Heart right ventricle (tissue), 16 donors: ENCODE measurements around the gene KCTD1. TPM values are rescaled to one million over a fixed set of nuclear protein-coding genes. Genes with fewer than 3 reads are reported as not detected.

Source experiments
- ATAC-seq, 8 donors: fragments of 200-7000 bp; cut with Tn5 transposase; one replicate each; pipeline ENCODE4 v1.9.1; 2020; ENCODE audit warnings: mild to moderate bottlenecking in 8 of 8, moderate library complexity in 8 of 8, moderate number of reproducible peaks in 1 of 8
- DNase-seq, 2 donors: peaks; one replicate each; pipeline ENCODE4 v3.0.0-alpha.2; 2020
- H3K27ac ChIP-seq, 10 donors: fragments of 200-600 bp; sonication (generic) in 2 of 10; one replicate each; pipeline versions ENCODE4 v1.5.0 to v1.8.0; 2020 to 2022; ENCODE audit warnings: mild to moderate bottlenecking in 3 of 10
- H3K27me3 ChIP-seq, 7 donors: fragments of 200-600 bp; one replicate each; pipeline ENCODE4 v1.8.0; 2021 to 2022; ENCODE audit warnings: mild to moderate bottlenecking in 2 of 7
- H3K36me3 ChIP-seq, 9 donors: fragments of 200-600 bp; sonication (generic) in 1 of 9; one replicate each; pipeline versions ENCODE4 v1.5.0 to v1.8.0; 2020 to 2022; ENCODE audit warnings: mild to moderate bottlenecking in 2 of 9
- H3K4me1 ChIP-seq, 9 donors: fragments of 200-600 bp; sonication (generic) in 1 of 9; one replicate each; pipeline versions ENCODE4 v1.5.0 to v1.8.0; 2020 to 2022; ENCODE audit warnings: mild to moderate bottlenecking in 4 of 9
- H3K4me3 ChIP-seq, 10 donors: fragments of 200-600 bp; sonication (generic) in 2 of 10; one replicate each; pipeline versions ENCODE4 v1.5.0 to v1.8.0; 2020 to 2022; ENCODE audit warnings: mild to moderate bottlenecking in 7 of 10, moderate library complexity in 2 of 10
- H3K9me3 ChIP-seq, 11 donors: fragments of 200-600 bp in 10 of 11; sonication (generic) in 2 of 11; one replicate each; pipeline versions ENCODE4 v1.5.0 to v1.8.0; 2013 to 2022; ENCODE audit warnings: mild to moderate bottlenecking in 2 of 11, control low read depth in 1 of 11, moderate library complexity in 1 of 11
- WGBS, 2 donors: extraction: QIAGEN DNeasy Blood & Tissue Kit; methylation state at CpG; one replicate each; pipeline ENCODE4 v1.1.7; 2013; ENCODE audit warnings: inconsistent platforms in 1 of 2; 5-methylcytosine and 5-hydroxymethylcytosine counted together
- intact Hi-C, 10 donors: fragments of 100-400 bp; cut with DNase I; formaldehyde crosslinking; loops; one replicate each; pipeline versions ENCODE4 v1.11.1 to v1.14.2; 2022
- microRNA-seq, 2 donors: library from miRNA; unstranded; fragments of <30 nt; microRNA quantifications; one replicate each; pipeline ENCODE4 v1.2.0, GENCODE V29; 2021
- polyA plus RNA-seq, 2 donors: library from polyadenylated mRNA; stranded (reverse); fragments of 200-250 nt; gene quantifications; one replicate each; pipeline ENCODE4 v1.2.3, GENCODE V29; 2013
- total RNA-seq, 10 donors: library from RNA; stranded (reverse); fragmentation: NEBNext Ultra II Directional in 3 of 10; extraction: Animal tissue kit (Norgen Biotek cat#: 25700) in 3 of 10; gene quantifications; one replicate each; pipeline versions ENCODE4 v1.2.1 to v1.2.4, GENCODE V29; 2021 to 2023
- TF ChIP-seq, protein P1 (sequence below), 9 donors: fragments of 200-600 bp; sonication (generic) in 2 of 9; IDR thresholded peaks; one replicate each; pipeline versions ENCODE4 v1.5.0 to v1.8.0; 2021 to 2022; ENCODE audit warnings: antibody characterized with exemption in 9 of 9, mild to moderate bottlenecking in 5 of 9, moderate library complexity in 1 of 9
- donor health status: Arrhythmogenic right ventricular cardiomyopathy.
- donor health status: ischemic (EF 13 %, LVEDD 7.1; RV severe dilation, severe dysfunction).
- donor health status: healthy with polysubstance abuse.
- donor health status: DM: no; HTN: yes; CAD: no.
- donor health status: DM: no; HTN: no; CAD: no.
- donor health status: ischemic (EF 25% LVEDD 6.9; RV normal size, moderate dysfunction).
- donor health status: ischemic (EF 25% LVEDD 5.7; RV mildly dilated, moderate dysfunction).
- donor health status: healthy.
- donor health status: DM: yes; HTN: yes; CAD: no.
- donor health status: Ischemic cardiomyopathy.
- donor health status: ischemic (EF 35%, LVEDD 5.7; RV mildly dilated, moderate dysfunction).
- donor health status: nonischemic (EF 11% LVEDD 7.7; RV severe dilation, severe dysfunction).
- donor health status: DM: yes; HTN: yes; CAD: no.
- donor health status: PGD.
- donor health status: ischemic (EF 29% LVEDD 5.4; RV normal size, mild dysfunction).
- donor health status: nonischemic (EF 23%, LVEDD 6.1; RV moderate dilation, normal function).

KCTD1 gene
- total and polyA plus RNA-seq, 12 donors, result 7.5 to 16.7 (median 10.7) TPM

DNA sequence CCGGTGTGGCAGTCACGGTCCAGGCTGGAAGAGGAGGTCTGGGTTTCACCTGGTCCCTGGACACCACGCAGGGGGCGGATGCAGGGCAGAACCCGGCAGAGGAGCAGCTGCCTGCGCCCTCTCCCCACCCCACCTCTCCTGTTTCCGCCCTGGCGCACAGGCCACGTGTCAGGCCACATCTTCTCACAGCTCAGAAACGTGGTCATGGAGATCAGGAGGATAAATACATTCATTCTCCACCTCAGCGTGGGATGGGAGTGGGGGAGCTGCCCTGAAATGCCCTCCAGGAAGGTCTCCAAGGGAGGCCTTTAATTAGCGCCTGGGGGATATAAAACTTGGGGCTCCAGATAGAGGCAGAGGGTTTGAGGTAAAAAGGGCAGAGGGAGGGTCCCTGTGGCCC, 142.0 kb downstream of the KCTD1 start:
- intact Hi-C loops, result loop anchor here in 8 of 10 donors (5.0 to 10.0 kb wide), 6 partner anchors 138 to 556 kb away; partner anchors contain the start of gene KCTD1 (in 1 of the 8)
- H3K36me3 ChIP-seq, result no peaks in the 10 kb centered on the region
- WGBS, 2 donors, result 87% methylated on average over 12 of the region's 12 CpGs

DNA sequence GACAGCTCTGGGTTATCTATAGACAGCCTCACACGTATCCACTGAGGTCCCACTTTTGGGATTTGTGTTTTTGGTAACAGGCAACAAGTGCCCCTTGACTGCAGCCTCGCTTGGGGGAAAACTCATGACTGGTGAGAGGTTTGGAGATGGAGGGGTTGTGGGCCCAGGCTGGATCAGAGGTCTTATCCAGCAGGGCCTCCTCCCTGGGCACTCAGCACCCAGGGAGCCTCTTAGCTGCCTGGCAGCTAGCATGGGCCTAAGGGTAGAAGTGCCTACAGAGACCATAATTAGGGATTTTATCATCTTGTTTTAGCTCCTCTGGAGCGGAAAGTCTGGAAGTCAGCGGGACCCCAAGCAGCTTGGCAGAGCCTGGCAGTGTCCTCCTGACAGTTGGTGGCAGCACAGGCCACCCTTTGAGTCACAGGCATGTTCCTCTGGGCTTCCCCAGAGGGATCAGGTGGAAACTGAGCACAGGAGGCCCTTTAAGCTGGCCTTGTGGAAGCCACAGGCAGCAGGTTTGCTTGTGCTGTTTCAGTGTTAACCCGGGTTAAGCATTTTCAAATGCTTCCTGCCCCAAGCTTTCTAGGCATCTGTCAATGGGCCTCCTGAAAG, 143.1 kb downstream of the KCTD1 start:
- ATAC-seq (peak; percentile 65 to 90 (median 86)), DNase-seq (peak; percentile 33 to 41)
- Histone ChIP-seq H3K9me3 (no peaks in the 10 kb centered on the region), H3K4me3 (no peak overlapping the region), H3K36me3 (no peaks in the 10 kb centered on the region), H3K27ac (no peak overlapping the region), H3K27me3 (no peaks in the 10 kb centered on the region), H3K4me1 (no peaks in the 10 kb centered on the region)
- intact Hi-C loops, result loop anchor here in 8 of 10 donors (5.0 to 10.0 kb wide), 6 partner anchors 140 to 557 kb away; partner anchors contain the start of gene KCTD1 (in 1 of the 8)
- TF ChIP-seq, protein P1, sequence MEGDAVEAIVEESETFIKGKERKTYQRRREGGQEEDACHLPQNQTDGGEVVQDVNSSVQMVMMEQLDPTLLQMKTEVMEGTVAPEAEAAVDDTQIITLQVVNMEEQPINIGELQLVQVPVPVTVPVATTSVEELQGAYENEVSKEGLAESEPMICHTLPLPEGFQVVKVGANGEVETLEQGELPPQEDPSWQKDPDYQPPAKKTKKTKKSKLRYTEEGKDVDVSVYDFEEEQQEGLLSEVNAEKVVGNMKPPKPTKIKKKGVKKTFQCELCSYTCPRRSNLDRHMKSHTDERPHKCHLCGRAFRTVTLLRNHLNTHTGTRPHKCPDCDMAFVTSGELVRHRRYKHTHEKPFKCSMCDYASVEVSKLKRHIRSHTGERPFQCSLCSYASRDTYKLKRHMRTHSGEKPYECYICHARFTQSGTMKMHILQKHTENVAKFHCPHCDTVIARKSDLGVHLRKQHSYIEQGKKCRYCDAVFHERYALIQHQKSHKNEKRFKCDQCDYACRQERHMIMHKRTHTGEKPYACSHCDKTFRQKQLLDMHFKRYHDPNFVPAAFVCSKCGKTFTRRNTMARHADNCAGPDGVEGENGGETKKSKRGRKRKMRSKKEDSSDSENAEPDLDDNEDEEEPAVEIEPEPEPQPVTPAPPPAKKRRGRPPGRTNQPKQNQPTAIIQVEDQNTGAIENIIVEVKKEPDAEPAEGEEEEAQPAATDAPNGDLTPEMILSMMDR (IDR thresholded peaks at IDR 0.05), result peak; percentile 14 to 69 (median 55)
- 53 to 59% methylated on average over 5 of the region's 5 CpGs for WGBS, 2 donors

More for the DNA sequence above, 142.0 kb downstream of the KCTD1 start:
- H3K4me3 ChIP-seq, result no peak overlapping the region
- TF ChIP-seq, protein P1 (IDR thresholded peaks at IDR 0.05), result no peak
- no peak overlapping the region for H3K27ac ChIP-seq
- no peaks in the 10 kb centered on the region for H3K4me1 ChIP-seq
- no peaks in the 10 kb centered on the region for H3K9me3 ChIP-seq
- DNase-seq (no peak), ATAC-seq (no peak)
- H3K27me3 ChIP-seq, result no peaks in the 10 kb centered on the region

Small RNAs within 50 kb of the gene (microRNA-seq; reads per million reads assigned to microRNA genes)
- 0 reads per million in 2 donors for gene MIR8057
